UCSD-AML1 (cell line): ENCODE data around the gene ARIH2.

ENCODE experiments used
- DNase-seq: peaks from one replicate; lab custom pipeline; 2025; ENCODE audit not compliant: unreplicated experiment; lab: John Stamatoyannopoulos, UW

ARIH2 gene

DNA sequence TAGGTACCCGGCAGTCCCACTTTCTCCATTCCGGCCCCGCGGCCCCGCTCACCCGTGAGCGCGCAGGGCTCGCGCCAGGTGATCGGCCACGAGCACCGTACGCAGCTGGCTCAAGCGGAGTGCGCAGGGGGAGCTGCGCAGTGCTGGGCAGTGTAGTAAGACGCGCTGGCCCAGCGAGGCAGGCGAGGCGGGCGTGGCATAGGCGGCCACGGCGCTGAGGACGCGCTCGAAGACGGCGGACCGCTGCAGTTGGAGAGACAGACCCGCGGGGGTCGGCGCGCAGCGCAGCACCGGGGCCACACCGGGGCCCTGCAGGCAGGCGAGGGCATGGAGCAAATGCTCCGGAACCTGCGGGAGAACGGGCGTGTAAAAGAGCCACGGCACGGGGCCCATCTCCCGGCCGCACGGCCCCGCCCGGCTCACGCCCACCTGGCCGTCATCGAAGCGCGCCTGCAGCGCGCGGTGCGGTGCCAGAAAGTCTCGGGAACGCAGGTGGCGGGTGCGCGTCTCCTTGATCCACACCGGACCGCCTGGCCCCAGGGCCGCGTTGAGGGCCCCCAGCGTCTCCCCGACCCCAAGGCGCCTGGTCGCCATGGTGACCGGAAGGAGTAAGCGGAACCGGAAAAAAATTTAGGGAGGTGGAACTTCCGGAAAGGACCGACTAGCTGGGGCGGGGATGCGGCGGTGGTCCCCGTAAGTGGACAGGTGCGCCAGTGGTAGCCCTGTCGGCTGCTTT, 99.5 kb downstream of the ARIH2 start, which contains the start of gene DALRD3:
TSS of gene DALRD3 (minus strand) at position 610 of the 736 bp plus-strand sequence. CDS start at position 594, 16 bp downstream.
- DNase-seq, result peak; percentile 77

DNA sequence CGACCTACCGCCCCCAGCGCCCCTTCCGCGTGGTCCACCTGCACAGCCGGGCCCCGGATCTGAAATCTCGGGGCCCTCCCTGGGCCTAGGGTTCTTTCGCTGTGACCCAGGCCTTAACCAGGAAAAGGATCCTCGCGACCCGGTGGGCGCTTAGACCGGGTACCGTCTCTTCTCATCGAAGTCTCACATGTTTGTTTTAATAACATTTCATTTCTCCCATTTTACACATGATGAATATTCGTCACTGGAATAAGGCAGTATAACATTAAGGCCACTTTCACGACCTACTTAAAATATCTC, 100.0 kb downstream of the ARIH2 start:
- no peak for DNase-seq

DNA sequence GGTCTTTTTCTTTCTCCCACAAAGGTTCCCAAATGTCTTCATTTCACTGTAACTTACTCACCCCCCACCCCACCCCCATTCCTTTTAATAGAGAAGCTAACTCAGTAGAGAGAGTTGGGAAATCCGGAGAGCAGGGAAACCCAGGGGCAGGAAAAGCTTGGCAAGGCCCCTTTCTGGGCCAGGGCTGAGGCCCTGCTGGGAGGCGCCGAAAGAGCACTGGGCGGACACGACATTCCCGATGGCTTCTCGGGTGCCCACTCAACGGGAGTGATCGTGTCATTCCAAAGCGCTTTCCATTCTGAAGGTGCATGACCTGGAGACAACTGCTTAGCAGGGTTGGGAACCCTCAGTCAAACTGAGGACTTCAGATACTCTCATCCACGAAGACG, 101.3 kb downstream of the ARIH2 start:
- no peak for DNase-seq

DNA sequence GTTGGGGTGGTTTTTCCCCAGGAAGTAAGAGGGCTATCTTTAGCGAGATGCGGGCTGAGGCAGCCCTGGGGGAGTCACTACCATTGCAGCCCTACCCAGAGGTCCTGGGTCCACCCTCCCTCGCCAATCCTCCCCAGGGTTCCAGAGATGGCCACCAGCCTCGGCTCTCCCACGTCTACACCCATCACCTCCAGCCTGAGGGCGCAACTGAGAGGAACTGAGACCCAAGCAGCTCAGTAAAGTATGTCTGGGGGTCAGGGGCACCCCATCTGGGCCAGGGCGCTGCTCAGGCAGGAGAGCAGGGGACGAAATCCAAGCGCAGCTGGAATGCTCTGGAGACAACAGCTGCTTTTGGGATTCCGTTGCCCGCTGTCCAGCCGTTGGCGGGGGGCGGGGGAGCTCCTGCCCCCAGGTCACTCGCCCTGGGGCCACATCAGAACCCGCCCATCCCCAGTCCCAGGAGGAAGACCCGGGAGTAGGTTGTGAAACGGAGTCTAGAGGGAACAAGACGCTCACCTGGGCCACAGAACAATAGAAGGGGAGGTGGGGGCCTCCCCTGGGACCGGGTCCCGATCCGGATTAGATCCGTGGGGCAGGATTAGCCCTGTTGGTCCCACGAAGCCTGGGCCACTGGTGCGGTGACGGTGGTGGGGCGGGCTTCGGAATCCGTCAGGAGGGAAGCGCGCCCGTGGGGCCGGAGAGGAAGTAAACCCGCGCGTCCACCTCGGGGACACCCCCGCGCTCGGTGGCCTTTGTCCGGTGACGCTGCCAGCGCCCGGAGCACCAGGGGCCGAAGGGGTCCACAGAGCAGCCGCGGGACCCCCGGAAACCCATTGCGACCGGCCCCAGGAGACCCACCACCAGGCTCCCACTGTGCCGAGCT, 101.9 kb downstream of the ARIH2 start:
- DNase-seq, result peak; percentile 69

DNA sequence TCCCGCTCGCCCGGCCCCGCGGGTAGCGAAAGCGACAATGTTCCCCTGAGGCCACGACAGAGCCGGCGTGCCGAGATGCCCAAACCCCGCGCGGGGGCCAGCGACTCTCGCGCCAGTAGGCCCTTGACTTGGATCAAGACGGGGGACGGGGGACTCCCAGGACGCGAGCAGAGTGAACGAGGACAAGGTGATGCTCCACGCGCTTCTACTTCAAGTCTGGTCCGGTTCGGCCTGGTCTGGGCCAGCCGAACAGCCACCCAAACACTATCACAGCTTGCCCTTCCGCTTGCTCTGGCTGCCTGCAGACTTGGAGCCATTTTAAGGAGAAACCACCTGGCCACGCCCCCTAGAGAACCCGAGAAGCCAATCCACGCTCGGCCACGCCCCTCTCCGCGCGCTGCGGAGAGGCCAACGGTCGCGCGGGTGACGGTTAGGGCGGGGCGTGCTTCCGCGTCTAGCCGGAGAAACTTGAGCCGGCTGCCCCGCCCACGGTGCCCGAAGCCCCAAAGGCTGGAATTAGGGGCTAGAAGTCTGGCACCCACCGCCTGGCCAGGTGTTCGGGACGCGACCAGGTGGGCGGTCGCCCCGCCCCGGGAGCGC, 102.7 kb downstream of the ARIH2 start:
- DNase-seq, result peak; percentile 98

DNA sequence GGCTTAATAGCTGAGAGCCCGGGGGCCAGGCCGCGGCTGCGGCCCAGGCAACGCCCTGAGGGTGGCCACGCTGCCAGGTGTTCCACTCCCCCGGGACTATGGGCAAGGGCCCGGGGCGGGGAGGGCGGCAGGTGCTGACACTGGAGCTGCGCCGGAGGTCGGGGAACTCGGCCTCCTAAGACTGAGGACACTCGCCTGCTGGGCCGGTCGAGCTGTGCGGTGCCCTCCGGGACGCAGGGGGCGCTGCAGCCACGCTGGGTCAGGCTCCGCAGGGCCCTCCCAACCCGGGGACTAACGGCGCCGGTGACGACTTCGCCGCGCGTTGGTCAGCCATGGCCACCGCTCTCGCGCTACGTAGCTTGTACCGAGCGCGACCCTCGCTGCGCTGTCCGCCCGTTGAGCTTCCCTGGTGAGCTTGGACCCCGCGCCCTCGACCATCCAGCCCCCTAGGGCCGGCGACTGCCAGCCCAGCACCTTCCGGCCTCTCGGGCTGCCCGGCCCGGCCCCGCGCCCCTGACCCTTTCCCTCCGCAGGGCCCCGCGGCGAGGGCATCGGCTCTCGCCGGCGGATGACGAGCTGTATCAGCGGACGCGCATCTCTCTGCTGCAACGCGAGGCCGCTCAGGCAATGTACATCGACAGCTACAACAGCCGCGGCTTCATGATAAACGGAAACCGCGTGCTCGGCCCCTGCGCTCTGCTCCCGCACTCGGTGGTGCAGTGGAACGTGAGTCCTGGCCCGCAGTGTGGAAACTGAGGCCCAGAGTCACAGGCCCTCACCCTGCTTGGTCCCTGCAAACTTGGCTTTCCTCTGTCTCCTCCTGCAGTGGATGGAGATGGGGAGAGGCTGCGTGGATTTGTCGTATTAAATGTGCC, 103.4 kb downstream of the ARIH2 start, which contains the start of gene NDUFAF3:
TSS of gene NDUFAF3 (plus strand) at position 309 of the 875 bp plus-strand sequence. CDS start at position 333, 24 bp downstream.
- DNase-seq, result peak; percentile 92

- DNase-seq, result no peak
Observed at GRCh38 chr3:49022688-49023171, 104.1 kb downstream of the ARIH2 start.

DNA sequence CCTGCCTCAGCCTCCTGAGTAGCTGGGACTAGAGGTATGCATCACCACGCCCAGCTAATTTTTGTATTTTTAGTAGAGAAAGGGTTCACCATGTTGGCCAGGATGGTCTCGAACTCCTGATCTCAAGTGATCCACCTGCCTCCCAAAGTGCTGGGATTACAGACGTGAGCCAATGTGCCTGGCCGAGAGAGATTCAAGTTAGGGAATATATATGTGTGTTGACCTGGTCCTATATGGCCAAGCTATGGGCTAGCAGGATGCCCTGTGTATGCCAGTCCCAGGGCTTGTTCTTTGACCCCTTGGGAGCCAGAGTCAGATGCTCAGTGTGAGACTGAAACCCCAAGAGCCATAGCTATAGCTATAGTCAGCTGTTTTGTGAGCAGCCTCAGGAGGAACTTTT, 105.1 kb downstream of the ARIH2 start:
- no peak for DNase-seq

DNA sequence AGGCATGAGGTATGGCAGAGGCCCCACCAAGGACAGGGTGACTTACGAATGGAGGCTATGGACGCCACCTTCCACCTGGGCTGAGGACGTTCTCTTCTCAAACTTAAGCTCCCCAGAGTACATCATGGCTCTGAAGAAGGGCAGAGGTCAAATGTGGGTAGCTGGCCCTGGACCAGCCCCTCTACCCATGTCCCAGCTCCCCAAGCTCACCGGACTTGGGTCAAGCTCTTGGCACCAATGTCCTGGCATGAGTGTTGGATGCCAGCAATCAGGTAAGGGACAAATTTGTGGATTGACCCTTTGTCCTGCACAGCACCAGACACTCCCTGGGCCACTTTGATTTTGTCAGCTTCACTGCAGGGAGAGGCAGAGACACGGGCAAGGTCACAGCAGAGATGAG, 105.8 kb downstream of the ARIH2 start:
- DNase-seq, result no peak

- peak; percentile 64 for DNase-seq
Observed at GRCh38 chr3:49025005-49025792, 106.6 kb downstream of the ARIH2 start.

GRCh38 chr3:49025793-49026520, 107.3 kb downstream of the ARIH2 start:
- DNase-seq, result no peak

DNA sequence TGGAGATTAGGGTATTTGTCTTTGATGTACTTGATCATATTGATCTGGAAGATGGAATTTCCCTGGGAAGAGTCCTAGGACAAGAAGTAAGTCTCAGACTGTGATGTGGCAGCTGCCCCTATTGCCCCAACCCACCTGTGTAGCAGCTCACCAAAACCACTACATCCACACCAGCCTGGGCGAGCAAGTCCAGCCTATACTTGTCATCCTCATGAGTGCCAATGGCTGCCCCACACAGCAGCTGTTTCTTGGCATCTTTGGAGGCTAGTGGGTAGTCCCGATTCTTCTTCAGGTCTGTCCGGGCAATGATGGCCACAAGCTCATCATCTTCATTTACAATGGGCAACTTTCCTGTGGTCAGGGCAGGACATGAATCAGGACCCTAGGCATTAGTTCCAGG, 107.9 kb downstream of the ARIH2 start:
- no peak for DNase-seq

- DNase-seq, result no peak
Observed at GRCh38 chr3:49027634-49028033, 109.0 kb downstream of the ARIH2 start.

- DNase-seq, result no peak
Observed at GRCh38 chr3:49028298-49028672, 109.6 kb downstream of the ARIH2 start.

- peak; percentile 96 for DNase-seq
Observed at GRCh38 chr3:49028673-49029562, 110.3 kb downstream of the ARIH2 start, which contains the start of gene IMPDH2. Gene IMPDH2 (minus strand): TSS chr3:49029398. CDS start chr3:49029350, 48 bp downstream.

GRCh38 chr3:49029563-49029884, 110.9 kb downstream of the ARIH2 start:
- no peak for DNase-seq

DNA sequence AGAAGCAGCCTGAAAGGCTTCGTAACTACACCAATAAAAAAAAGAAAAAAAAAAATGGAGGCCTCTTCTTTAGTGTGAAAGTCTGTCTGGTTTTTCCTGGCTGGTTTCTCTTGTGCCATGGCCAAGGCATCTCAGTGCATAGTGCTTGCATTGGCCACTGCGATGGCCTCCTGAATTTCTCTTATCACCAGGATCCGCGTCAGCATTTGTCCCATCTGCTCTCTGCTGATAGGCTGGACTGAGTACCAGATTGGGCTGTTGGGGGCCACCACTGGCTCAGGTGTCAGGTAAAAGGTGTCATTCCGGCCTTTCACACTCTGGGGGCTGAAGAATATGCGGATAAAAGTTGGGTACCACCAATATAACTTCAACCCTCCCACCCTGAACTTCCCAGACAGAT, 111.7 kb downstream of the ARIH2 start:
- DNase-seq, result no peak

- DNase-seq, result no peak
Observed at GRCh38 chr3:49032646-49033304, 114.1 kb downstream of the ARIH2 start.
